Large intestine (tissue), 12 donors: ENCODE measurements around the gene FUT4. TPM values are rescaled to one million over a fixed set of nuclear protein-coding genes. Genes with fewer than 3 reads are reported as not detected.
"Not testable (repeated sequence)": the region's sequence is repeated elsewhere in the genome, so short reads cannot be mapped to it uniquely, and the experiment has no call there.

ENCODE experiments used
- DNase-seq, 2 donors: peaks; one replicate each; pipeline versions ENCODE4 v3.0.0 to v3.0.0-alpha.2; 2013
- H3K27ac ChIP-seq: one replicate; pipeline ENCODE4 v1.5.1; 2013; ENCODE audit warnings: low read length
- H3K27me3 ChIP-seq: 2 replicates; pipeline ENCODE4 v1.6.1; 2013; ENCODE audit warnings: low read length; ENCODE audit not compliant: control insufficient read depth, insufficient read depth
- H3K36me3 ChIP-seq: 2 replicates; pipeline ENCODE4 v1.6.1; 2013; ENCODE audit warnings: low read length; ENCODE audit not compliant: control insufficient read depth, insufficient read depth
- H3K4me1 ChIP-seq: one replicate; pipeline ENCODE4 v1.6.1; 2013; ENCODE audit warnings: low read length; ENCODE audit not compliant: control insufficient read depth, insufficient read depth
- H3K4me3 ChIP-seq: one replicate; pipeline ENCODE4 v1.5.1; 2013; ENCODE audit warnings: low read length
- H3K9me3 ChIP-seq: one replicate; pipeline ENCODE4 v1.6.1; 2013; ENCODE audit warnings: mild to moderate bottlenecking, low read depth, low read length, moderate library complexity; ENCODE audit not compliant: control insufficient read depth
- WGBS: methylation state at CpG from one replicate; pipeline ENCODE4 v1.1.5; 2013; ENCODE audit warnings: low lambda C conversion rate; ENCODE audit not compliant: insufficient coverage; 5-methylcytosine and 5-hydroxymethylcytosine counted together
- long read RNA-seq, 11 donors: transcript quantifications; one replicate each; lab custom pipeline, GENCODE V29; 2026
- polyA plus RNA-seq: library from polyadenylated mRNA; unstranded; fragments of 120-200 nt; gene quantifications from one replicate; pipeline ENCODE4 v1.2.1, GENCODE V29; 2013

The FUT4 gene
- polyA plus RNA-seq: 21.6 TPM
- long read RNA-seq, donor 1, full-length matches to known transcripts: 14 of 14 reads
- long read RNA-seq, donor 1, partial matches to known transcripts: 0 of 14 reads
- long read RNA-seq, donor 1, other reads (novel, unspliced or antisense): 0 of 14 reads
- long read RNA-seq, donor 2, full-length matches to known transcripts: 44 of 44 reads
- long read RNA-seq, donor 2, partial matches to known transcripts: 0 of 44 reads
- long read RNA-seq, donor 2, other reads (novel, unspliced or antisense): 0 of 44 reads
- long read RNA-seq, donor 3: 0 reads
- long read RNA-seq, donor 4, full-length matches to known transcripts: 4 of 4 reads
- long read RNA-seq, donor 4, partial matches to known transcripts: 0 of 4 reads
- long read RNA-seq, donor 4, other reads (novel, unspliced or antisense): 0 of 4 reads
- long read RNA-seq, donor 5, full-length matches to known transcripts: 19 of 19 reads
- long read RNA-seq, donor 5, partial matches to known transcripts: 0 of 19 reads
- long read RNA-seq, donor 5, other reads (novel, unspliced or antisense): 0 of 19 reads
- long read RNA-seq, donor 6, full-length matches to known transcripts: 30 of 30 reads
- long read RNA-seq, donor 6, partial matches to known transcripts: 0 of 30 reads
- long read RNA-seq, donor 6, other reads (novel, unspliced or antisense): 0 of 30 reads
- long read RNA-seq, donor 7, full-length matches to known transcripts: 14 of 14 reads
- long read RNA-seq, donor 7, partial matches to known transcripts: 0 of 14 reads
- long read RNA-seq, donor 7, other reads (novel, unspliced or antisense): 0 of 14 reads
- long read RNA-seq, donor 8, full-length matches to known transcripts: 36 of 36 reads
- long read RNA-seq, donor 8, partial matches to known transcripts: 0 of 36 reads
- long read RNA-seq, donor 8, other reads (novel, unspliced or antisense): 0 of 36 reads
- long read RNA-seq, donor 9, full-length matches to known transcripts: 15 of 15 reads
- long read RNA-seq, donor 9, partial matches to known transcripts: 0 of 15 reads
- long read RNA-seq, donor 9, other reads (novel, unspliced or antisense): 0 of 15 reads
- long read RNA-seq, donor 10, full-length matches to known transcripts: 27 of 27 reads
- long read RNA-seq, donor 10, partial matches to known transcripts: 0 of 27 reads
- long read RNA-seq, donor 10, other reads (novel, unspliced or antisense): 0 of 27 reads
- long read RNA-seq, donor 11, full-length matches to known transcripts: 29 of 29 reads
- long read RNA-seq, donor 11, partial matches to known transcripts: 0 of 29 reads
- long read RNA-seq, donor 11, other reads (novel, unspliced or antisense): 0 of 29 reads

- no CpG with 5 or more reads among the region's 109 CpGs for WGBS
- Histone ChIP-seq H3K36me3 (peaks cover 2% of the 10 kb centered on the region), H3K9me3 (peaks cover 4% of the 10 kb centered on the region), H3K4me3 (peak within 1 kb of the TSS; percentile 83), H3K27ac (peak within 1 kb of the TSS; percentile 99), H3K4me1 (peaks cover 9% of the 10 kb centered on the region), H3K27me3 (no peaks in the 10 kb centered on the region)
- DNase-seq: peak; percentile 91 to 97
Measured at GRCh38 chr11:94543695-94544645, at the start of gene FUT4. Gene FUT4 (plus strand): TSS chr11:94543921. CDS start chr11:94544134, 213 bp downstream.

- Histone ChIP-seq H3K27me3 (no peaks in the 10 kb centered on the region), H3K4me1 (peaks cover 8% of the 10 kb centered on the region), H3K27ac (peak overlapping the region; percentile 60), H3K36me3 (peaks cover 27% of the 10 kb centered on the region), H3K9me3 (no peaks in the 10 kb centered on the region), H3K4me3 (peak overlapping the region; percentile 85)
- 30% methylated on average over 2 of the region's 19 CpGs for WGBS
- no peak for DNase-seq
Measured at GRCh38 chr11:94494126-94494680, 49.5 kb upstream of the FUT4 start.

- Histone ChIP-seq H3K4me3 (no peak overlapping the region), H3K27ac (no peak overlapping the region), H3K4me1 (no peaks in the 10 kb centered on the region), H3K9me3 (no peaks in the 10 kb centered on the region), H3K36me3 (peaks cover 26% of the 10 kb centered on the region), H3K27me3 (no peaks in the 10 kb centered on the region)
- WGBS: no CpG with 5 or more reads among the region's 2 CpGs
- DNase-seq: no peak
Measured at GRCh38 chr11:94500181-94500580, 43.5 kb upstream of the FUT4 start.

- Histone ChIP-seq H3K4me1 (no peaks in the 10 kb centered on the region), H3K9me3 (no peaks in the 10 kb centered on the region), H3K27ac (no peak overlapping the region), H3K4me3 (no peak overlapping the region), H3K36me3 (peaks cover 26% of the 10 kb centered on the region), H3K27me3 (no peaks in the 10 kb centered on the region)
- DNase-seq: no peak
- 88% methylated on average over 1 of the region's 2 CpGs for WGBS
Measured at GRCh38 chr11:94501522-94501921, 42.2 kb upstream of the FUT4 start.

GRCh38 chr11:94504689-94505293 lies 38.9 kb upstream of the FUT4 start:
- Histone ChIP-seq H3K27me3 (no peaks in the 10 kb centered on the region), H3K4me1 (no peaks in the 10 kb centered on the region), H3K9me3 (no peaks in the 10 kb centered on the region), H3K4me3 (no peak overlapping the region), H3K27ac (no peak overlapping the region), H3K36me3 (peaks cover 4% of the 10 kb centered on the region)
- WGBS: 25% methylated on average over 1 of the region's 3 CpGs
- DNase-seq: peak in 1 of 2 donors; percentile 27

- not testable (repeated sequence) for H3K4me3 ChIP-seq, H3K36me3 ChIP-seq, H3K4me1 ChIP-seq, DNase-seq, H3K9me3 ChIP-seq, H3K27me3 ChIP-seq, H3K27ac ChIP-seq
- WGBS: 100% methylated on average over 1 of the region's 5 CpGs
Measured at GRCh38 chr11:94506513-94506912, 37.2 kb upstream of the FUT4 start.

GRCh38 chr11:94507485-94507884 lies 36.2 kb upstream of the FUT4 start:
- Histone ChIP-seq H3K4me1 (peaks cover 3% of the 10 kb centered on the region), H3K27me3 (no peaks in the 10 kb centered on the region), H3K9me3 (no peaks in the 10 kb centered on the region), H3K27ac (no peak overlapping the region), H3K4me3 (no peak overlapping the region), H3K36me3 (no peaks in the 10 kb centered on the region)
- DNase-seq: no peak
- WGBS: 100% methylated on average over 1 of the region's 4 CpGs

- peak; percentile 37 to 61 for DNase-seq
- H3K27me3 ChIP-seq: no peaks in the 10 kb centered on the region
- WGBS: no CpG with 5 or more reads among the region's 53 CpGs
- H3K36me3 ChIP-seq: no peaks in the 10 kb centered on the region
- no peaks in the 10 kb centered on the region for H3K9me3 ChIP-seq
- peak within 1 kb of the TSS; percentile 5 for H3K27ac ChIP-seq
- peaks cover 11% of the 10 kb centered on the region for H3K4me1 ChIP-seq
- peak within 1 kb of the TSS; percentile 37 for H3K4me3 ChIP-seq
Measured at GRCh38 chr11:94511932-94512781, 31.6 kb upstream of the FUT4 start, which contains the start of gene C11orf97. Gene C11orf97 (plus strand): TSS chr11:94512461. CDS start chr11:94512529, 68 bp downstream.
